PFSK-1 (cell line): ENCODE data around the gene ADRM1.

ENCODE experiments used
- FOXP2 ChIP-seq: optimal IDR thresholded peaks from 2 replicates; pipeline ENCODE3; 2011; ENCODE audit warnings: borderline replicate concordance, control low read depth, inconsistent platforms; ENCODE audit not compliant: insufficient read depth; ENCODE audit errors: extremely low read length, extremely low read depth
- POLR2AphosphoS5 ChIP-seq: IDR thresholded peaks from 2 replicates; pipeline ENCODE4 v1.6.1; 2012; ENCODE audit warnings: low read depth, mild to moderate bottlenecking, control low read depth, low read length, moderate library complexity
- REST ChIP-seq, 2 experiments: IDR thresholded peaks; 2 replicates each; pipeline versions ENCODE4 v1.6.1 to v1.8.0; 2011 to 2012; ENCODE audit warnings: low read depth in 2 of 2, low read length in 2 of 2, control low read depth in 1 of 2, inconsistent platforms in 1 of 2, mild to moderate bottlenecking in 1 of 2, moderate library complexity in 1 of 2; ENCODE audit not compliant: insufficient read depth in 1 of 2
- SIN3A ChIP-seq: IDR thresholded peaks from 2 replicates; pipeline ENCODE4 v1.6.1; 2012; ENCODE audit warnings: mild to moderate bottlenecking, low read length, moderate library complexity, borderline replicate concordance; ENCODE audit not compliant: insufficient read depth
- TAF1 ChIP-seq: IDR thresholded peaks from 2 replicates; pipeline ENCODE4 v1.6.1; 2012; ENCODE audit warnings: low read length, control low read depth, borderline replicate concordance; ENCODE audit not compliant: insufficient read depth

Gene ADRM1

DNA sequence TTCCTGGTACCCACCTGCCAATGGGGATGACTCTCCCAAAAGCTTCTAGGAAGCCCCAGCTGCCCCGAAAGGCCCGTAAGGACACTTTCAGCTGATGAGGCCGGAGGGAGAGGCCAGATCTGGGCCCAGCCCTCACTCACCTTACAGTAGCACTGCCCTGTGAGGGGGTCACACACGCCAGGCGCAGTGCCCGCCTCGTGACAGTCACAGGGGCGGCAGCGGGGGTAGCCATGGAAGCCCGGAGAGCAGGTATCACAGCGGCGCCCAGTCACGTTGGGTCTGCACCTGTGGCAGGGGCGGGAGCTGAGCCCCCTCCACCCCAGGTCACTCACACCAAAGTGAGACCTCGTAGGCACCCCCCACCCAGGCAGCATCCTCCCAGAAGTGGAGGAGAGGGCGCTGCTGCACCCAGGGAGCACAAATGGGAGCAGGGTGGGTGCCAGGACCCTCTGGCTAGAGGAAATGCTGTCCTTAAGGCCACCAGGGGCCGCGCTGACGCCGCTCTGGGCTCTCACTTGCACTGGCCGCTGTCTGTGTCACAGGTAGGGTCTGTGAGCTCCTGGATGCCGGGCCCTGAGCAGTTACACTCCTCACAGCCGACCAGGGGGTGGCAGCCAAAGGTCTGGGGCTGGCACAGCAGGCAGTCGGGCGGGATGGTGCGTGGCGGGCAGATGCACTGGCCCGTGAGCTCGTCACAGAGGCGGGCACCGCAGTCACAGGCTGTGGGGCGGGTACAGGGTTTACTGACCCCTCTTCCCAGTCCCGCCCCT lies 25.1 kb downstream of the ADRM1 start:
- no peak for TF ChIP-seq SIN3A
- no peak for TF ChIP-seq FOXP2
- no peak for TF ChIP-seq POLR2AphosphoS5
- no peak for TF ChIP-seq TAF1
- no peak for TF ChIP-seq REST (IDR thresholded peaks at IDR 0.05; ENCODE audit: insufficient read depth in 1 of 2, low read depth in 2 of 2, low read length in 2 of 2)

- no peak for TF ChIP-seq FOXP2
- no peak for TF ChIP-seq POLR2AphosphoS5
Observed at GRCh38 chr20:62328684-62329388, 26.0 kb downstream of the ADRM1 start.

DNA sequence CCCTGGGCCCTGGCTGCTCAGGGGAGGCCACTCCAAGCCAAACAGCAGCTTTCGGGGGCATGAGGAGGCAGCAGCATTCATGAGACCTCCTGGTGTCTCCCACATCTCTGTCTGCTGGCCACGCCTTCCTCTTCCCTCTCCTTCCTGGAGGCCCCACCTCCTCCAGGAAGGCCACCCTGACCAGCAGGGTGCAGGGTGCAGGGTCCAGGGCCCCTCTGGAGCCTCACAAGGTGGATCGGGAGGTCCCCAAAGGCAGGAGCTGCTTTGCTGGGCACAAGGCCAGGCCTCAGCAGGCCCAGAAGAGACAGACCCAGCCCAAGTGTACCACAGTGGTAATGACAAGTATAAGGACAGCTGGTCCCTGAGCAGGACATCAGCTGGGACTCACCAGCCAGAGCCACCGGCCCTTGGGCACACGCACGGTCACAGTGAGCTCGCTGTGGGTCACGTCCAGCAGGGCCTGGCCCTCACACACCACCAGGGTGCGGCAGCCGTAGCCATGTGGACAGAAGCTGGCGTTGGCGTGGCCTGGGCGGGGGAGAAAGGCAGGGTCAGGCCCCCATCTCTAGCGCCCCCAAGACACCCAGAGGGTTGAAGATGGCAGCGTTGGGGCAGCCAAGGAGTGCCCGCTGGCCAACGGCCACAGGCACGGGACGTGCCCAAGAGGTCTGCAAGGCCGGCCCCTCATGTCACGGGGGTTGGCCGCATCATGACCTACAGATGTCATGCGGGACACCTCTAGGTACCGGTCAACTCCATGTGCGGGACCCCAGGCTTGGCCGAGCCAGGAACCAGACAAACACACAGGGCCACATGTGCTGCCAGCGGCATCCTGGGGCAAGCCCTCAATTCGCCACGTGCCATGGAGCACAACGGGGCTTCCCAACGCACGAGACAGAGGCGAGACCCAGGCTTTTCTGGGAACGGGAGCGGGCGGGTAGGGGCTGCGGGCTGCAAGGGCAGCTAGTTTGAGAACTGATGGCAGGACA lies 26.9 kb downstream of the ADRM1 start:
- TF ChIP-seq SIN3A (no peak), FOXP2 (no peak), REST (IDR thresholded peaks at IDR 0.05; ENCODE audit: insufficient read depth in 1 of 2, low read depth in 2 of 2, low read length in 2 of 2) (no peak)

DNA sequence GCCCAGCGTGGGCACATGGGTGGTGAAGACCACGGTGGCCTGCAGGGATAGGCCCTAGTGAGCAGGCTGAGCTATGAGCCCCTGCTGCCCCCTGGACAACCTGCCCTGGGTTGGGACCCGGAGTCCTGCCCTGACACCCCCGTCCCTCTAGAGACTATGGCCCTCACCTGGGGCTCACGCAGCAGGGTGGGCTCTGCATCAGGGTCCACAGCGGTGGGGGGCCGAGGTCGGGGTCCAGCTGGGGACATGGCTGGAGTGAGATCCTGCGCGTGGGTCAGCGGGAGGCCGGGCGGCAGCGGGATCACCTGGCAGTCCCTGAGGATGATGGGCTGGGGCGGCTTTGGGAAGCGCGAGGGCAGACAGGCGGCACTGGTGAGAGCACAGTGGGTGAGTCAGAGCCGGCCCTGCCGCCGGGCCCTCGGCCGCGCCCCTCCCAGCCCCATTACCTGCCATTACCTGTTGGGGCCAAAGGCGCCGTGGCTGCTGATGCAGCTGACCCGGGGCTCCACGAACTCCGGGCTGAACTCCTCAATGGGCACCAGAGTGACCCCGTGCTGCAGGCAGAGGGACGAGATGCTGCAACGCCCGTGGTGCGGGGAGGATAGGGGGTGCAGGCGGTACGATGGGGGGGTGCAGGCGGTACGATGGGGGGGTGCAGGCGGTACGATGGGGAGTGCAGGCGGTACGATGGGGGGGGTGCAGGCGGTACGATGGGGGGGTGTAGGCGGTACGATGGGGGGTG lies 27.9 kb downstream of the ADRM1 start:
- TF ChIP-seq FOXP2 (no peak), REST (IDR thresholded peaks at IDR 0.05; ENCODE audit: insufficient read depth in 1 of 2, low read depth in 2 of 2, low read length in 2 of 2) (no peak), SIN3A (no peak), TAF1 (no peak), POLR2AphosphoS5 (no peak)

GRCh38 chr20:62331347-62331746 lies 28.6 kb downstream of the ADRM1 start:
- no peak for TF ChIP-seq SIN3A
- TF ChIP-seq REST (IDR thresholded peaks at IDR 0.05; ENCODE audit: insufficient read depth in 1 of 2, low read depth in 2 of 2, low read length in 2 of 2): no peak
- TF ChIP-seq FOXP2: no peak
- no peak for TF ChIP-seq TAF1
- TF ChIP-seq POLR2AphosphoS5: no peak
